CD4-positive, alpha-beta T cell (primary cell): ENCODE data around the gene DRC3. TPM values are rescaled to one million over a fixed set of nuclear protein-coding genes. Genes with fewer than 3 reads are reported as not detected.
A peak's percentile ranks its signal among the peaks of the same experiment; 100 is the strongest.

Experiments used
- ATAC-seq: fragments of 200-7000 bp; cut with Tn5 transposase; one replicate; pipeline ENCODE4 v1.10.0; 2022; ENCODE audit warnings: mild to moderate bottlenecking; ENCODE audit not compliant: poor library complexity
- CTCF ChIA-PET: fragments of 350-600 bp; sonication (Branson Sonifier 250); formaldehyde crosslinking; loops from one replicate; lab custom pipeline; 2021; ENCODE audit warnings: antibody characterized with exemption, inconsistent platforms; lab: Charles Lee
- POLR2A ChIA-PET: fragments of 350-600 bp; sonication (Branson Sonifier 250); formaldehyde crosslinking; loops from one replicate; lab custom pipeline; 2021; ENCODE audit warnings: antibody characterized with exemption, inconsistent platforms; lab: Charles Lee
- DNase-seq, 14 experiments: peaks; one replicate each; pipeline ENCODE4 v3.0.0-alpha.2; 2013 to 2020; ENCODE audit warnings: mixed read lengths in 2 of 14
- H3K27ac ChIP-seq, 2 donors: one replicate each; pipeline versions ENCODE4 v1.5.1 to v1.7.0; 2013; ENCODE audit warnings: low read length in 2 of 2, low read depth in 1 of 2, mild to moderate bottlenecking in 1 of 2
- H3K27me3 ChIP-seq, 2 experiments: 1 replicate in 1 of 2; 2 replicates in 1 of 2; pipeline versions ENCODE4 v1.6.1 to v1.7.0; 2013; ENCODE audit warnings: low read length in 2 of 2, control low read depth in 1 of 2, mild to moderate bottlenecking in 1 of 2, moderate library complexity in 1 of 2; ENCODE audit not compliant: insufficient read depth in 2 of 2, control insufficient read depth in 1 of 2
- H3K36me3 ChIP-seq: one replicate; pipeline ENCODE4 v1.6.1; 2013; ENCODE audit warnings: low read length, control low read depth; ENCODE audit not compliant: insufficient read depth
- H3K4me1 ChIP-seq: one replicate; pipeline ENCODE4 v1.6.1; 2013; ENCODE audit warnings: low read length, control low read depth; ENCODE audit not compliant: insufficient read depth
- H3K4me3 ChIP-seq: one replicate; pipeline ENCODE4 v1.5.1; 2013; ENCODE audit warnings: mild to moderate bottlenecking, low read length, moderate library complexity
- H3K9me3 ChIP-seq, 2 experiments: 1 replicate in 1 of 2; 2 replicates in 1 of 2; pipeline versions ENCODE4 v1.6.1 to v1.7.0; 2013; ENCODE audit warnings: low read length in 2 of 2, mild to moderate bottlenecking in 2 of 2, control low read depth in 1 of 2, moderate library complexity in 1 of 2; ENCODE audit not compliant: control insufficient read depth in 1 of 2, insufficient read depth in 1 of 2
- H3K27ac Mint-ChIP-seq: one replicate; pipeline ENCODE4 v1.8.0; 2020; ENCODE audit warnings: mixed read lengths
- H3K27me3 Mint-ChIP-seq: one replicate; pipeline ENCODE4 v1.8.0; 2021; ENCODE audit warnings: mixed read lengths
- H3K36me3 Mint-ChIP-seq: one replicate; pipeline ENCODE4 v1.8.0; 2021; ENCODE audit warnings: low read depth, mixed read lengths
- H3K4me1 Mint-ChIP-seq: one replicate; pipeline ENCODE4 v1.8.0; 2021; ENCODE audit warnings: low read depth, mixed read lengths
- H3K4me3 Mint-ChIP-seq: one replicate; pipeline ENCODE4 v1.8.0; 2020; ENCODE audit warnings: mild to moderate bottlenecking, mixed read lengths
- H3K9me3 Mint-ChIP-seq: one replicate; pipeline ENCODE4 v1.8.0; 2020; ENCODE audit warnings: mixed read lengths
- intact Hi-C, 2 experiments: fragments of 100-400 bp; cut with DNase I in 1 of 2; cut with micrococcal nuclease in 1 of 2; formaldehyde crosslinking; loops; one replicate each; pipeline versions ENCODE4 v1.15.1 to v1.9.0; 2023 to 2025; cut with DNase I, micrococcal nuclease
- polyA plus RNA-seq, 2 donors: library from polyadenylated mRNA; unstranded; fragments of 120-200 nt; gene quantifications; one replicate each; pipeline ENCODE4 v1.2.1, GENCODE V29; 2013
- total RNA-seq, 174 experiments: library from RNA in 2 of 174; stranded (reverse) in 2 of 174; gene quantifications; one replicate each; pipeline ENCODE4 v1.2.3 and lab custom pipeline; 2021 to 2026
- TF ChIP-seq, protein P1 (sequence below): fragments of 200-600 bp; IDR thresholded peaks from one replicate; pipeline ENCODE4 v1.8.0; 2022; ENCODE audit warnings: antibody characterized with exemption, mild to moderate bottlenecking

Gene DRC3, protein sequence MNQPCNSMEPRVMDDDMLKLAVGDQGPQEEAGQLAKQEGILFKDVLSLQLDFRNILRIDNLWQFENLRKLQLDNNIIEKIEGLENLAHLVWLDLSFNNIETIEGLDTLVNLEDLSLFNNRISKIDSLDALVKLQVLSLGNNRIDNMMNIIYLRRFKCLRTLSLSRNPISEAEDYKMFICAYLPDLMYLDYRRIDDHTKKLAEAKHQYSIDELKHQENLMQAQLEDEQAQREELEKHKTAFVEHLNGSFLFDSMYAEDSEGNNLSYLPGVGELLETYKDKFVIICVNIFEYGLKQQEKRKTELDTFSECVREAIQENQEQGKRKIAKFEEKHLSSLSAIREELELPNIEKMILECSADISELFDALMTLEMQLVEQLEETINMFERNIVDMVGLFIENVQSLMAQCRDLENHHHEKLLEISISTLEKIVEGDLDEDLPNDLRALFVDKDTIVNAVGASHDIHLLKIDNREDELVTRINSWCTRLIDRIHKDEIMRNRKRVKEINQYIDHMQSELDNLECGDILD
- total RNA-seq (under 1 TPM in 1 of 2 experiments, not detected in 1; 0.11 TPM), total RNA-seq (lab: John Stamatoyannopoulos, UW) (0 to 1.3 (median 0.27) reads per million in 172 experiments)
- 3.0 TPM for polyA plus RNA-seq (2013, experiment 1 of 2)
- 3.4 TPM for polyA plus RNA-seq (2013, experiment 2 of 2)

GRCh38 chr17:17972126-17972951 lies at the start of gene DRC3, which contains the start of gene TOM1L2:
Gene DRC3, plus strand, starts transcription at chr17:17972862. Its CDS starts 4,737 bp downstream, at chr17:17977599.
Gene TOM1L2, minus strand, starts transcription at chr17:17972400. Its CDS starts 87 bp downstream, at chr17:17972313.
- ATAC-seq (peak; percentile 87), DNase-seq (peak; percentile 99 to 100 (median 100))
- Mint-ChIP-seq H3K4me3 (peak within 1 kb of the TSS; percentile 95), H3K27ac (peak within 1 kb of the TSS; percentile 90), H3K4me1 (peaks cover 49% of the 10 kb centered on the region), H3K27me3 (no peaks in the 10 kb centered on the region), H3K36me3 (peaks cover 11% of the 10 kb centered on the region), H3K9me3 (no peaks in the 10 kb centered on the region)
- H3K4me3 ChIP-seq: peak within 1 kb of the TSS; percentile 70
- intact Hi-C loops: loop anchor here (1.0 to 10.0 kb wide), 8 partner anchors 14 to 342 kb away; partner anchors contain the start of genes ATPAF2 (in 2 of the 2), GID4 (in 2 of the 2), DRG2 (in 1 of the 2) and SMCR8 (in 1 of the 2)
- CTCF ChIA-PET: interaction anchor here (0.5 to 2.8 kb wide), 4 partner anchors 13 to 62 kb away, joined by 3 to 15 read pairs (median 8); no protein-coding TSS in a partner anchor
- H3K4me1 ChIP-seq: peaks cover 23% of the 10 kb centered on the region
- H3K9me3 ChIP-seq: no peaks in the 10 kb centered on the region
- no peaks in the 10 kb centered on the region for H3K36me3 ChIP-seq
- POLR2A ChIA-PET: interaction anchor here (0.5 to 5.5 kb wide), 20 partner anchors 9 to 1681 kb away, joined by 3 to 115 read pairs (median 4); partner anchors contain the start of genes ALKBH5, ATPAF2, GID4 and PEMT
- H3K27me3 ChIP-seq: no peaks in the 10 kb centered on the region
- TF ChIP-seq, protein P1, sequence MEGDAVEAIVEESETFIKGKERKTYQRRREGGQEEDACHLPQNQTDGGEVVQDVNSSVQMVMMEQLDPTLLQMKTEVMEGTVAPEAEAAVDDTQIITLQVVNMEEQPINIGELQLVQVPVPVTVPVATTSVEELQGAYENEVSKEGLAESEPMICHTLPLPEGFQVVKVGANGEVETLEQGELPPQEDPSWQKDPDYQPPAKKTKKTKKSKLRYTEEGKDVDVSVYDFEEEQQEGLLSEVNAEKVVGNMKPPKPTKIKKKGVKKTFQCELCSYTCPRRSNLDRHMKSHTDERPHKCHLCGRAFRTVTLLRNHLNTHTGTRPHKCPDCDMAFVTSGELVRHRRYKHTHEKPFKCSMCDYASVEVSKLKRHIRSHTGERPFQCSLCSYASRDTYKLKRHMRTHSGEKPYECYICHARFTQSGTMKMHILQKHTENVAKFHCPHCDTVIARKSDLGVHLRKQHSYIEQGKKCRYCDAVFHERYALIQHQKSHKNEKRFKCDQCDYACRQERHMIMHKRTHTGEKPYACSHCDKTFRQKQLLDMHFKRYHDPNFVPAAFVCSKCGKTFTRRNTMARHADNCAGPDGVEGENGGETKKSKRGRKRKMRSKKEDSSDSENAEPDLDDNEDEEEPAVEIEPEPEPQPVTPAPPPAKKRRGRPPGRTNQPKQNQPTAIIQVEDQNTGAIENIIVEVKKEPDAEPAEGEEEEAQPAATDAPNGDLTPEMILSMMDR: no peak
- peak within 1 kb of the TSS; percentile 76 to 79 for H3K27ac ChIP-seq

GRCh38 chr17:17924131-17924856 lies 48.4 kb upstream of the DRC3 start:
- TF ChIP-seq, protein P1: no peak
- H3K36me3 Mint-ChIP-seq: no peaks in the 10 kb centered on the region
- no peak overlapping the region for H3K4me3 Mint-ChIP-seq
- Histone ChIP-seq H3K9me3 (no peaks in the 10 kb centered on the region), H3K4me1 (peaks cover 6% of the 10 kb centered on the region), H3K27ac (no peak overlapping the region), H3K27me3 (no peaks in the 10 kb centered on the region), H3K4me3 (no peak overlapping the region), H3K36me3 (no peaks in the 10 kb centered on the region)
- H3K27me3 Mint-ChIP-seq: no peaks in the 10 kb centered on the region
- intact Hi-C loops: loop anchor here in 1 of 2 experiments (5.0 kb wide), 1 partner anchor 48 kb away; the partner anchor contains the start of genes DRC3 and TOM1L2
- H3K4me1 Mint-ChIP-seq: peaks cover 23% of the 10 kb centered on the region
- ATAC-seq (no peak), DNase-seq (no peak)
- ChIA-PET CTCF (interaction anchor here (0.9 kb wide), 1 partner anchor 680 kb away, joined by 3 read pairs; no protein-coding TSS in a partner anchor), POLR2A (no interaction called here)
- no peaks in the 10 kb centered on the region for H3K9me3 Mint-ChIP-seq
- H3K27ac Mint-ChIP-seq: no peak overlapping the region
